Measurements from ENCODE around the gene CTTNBP2. TPM values are rescaled to one million over a fixed set of nuclear protein-coding genes. Genes with fewer than 3 reads are reported as not detected.

The CTTNBP2 gene
- total RNA-seq, 1 donor from 2014 or later = 1.8 TPM

- peak; percentile 44 for TF ChIP-seq CTCF (conservative IDR thresholded peaks at IDR 0.05; ENCODE audit: low read depth, low read length)
- no peak for DNase-seq (ENCODE audit: low read depth)
- H3K4me3 ChIP-seq (ENCODE audit: low read depth, low read length) = no peak overlapping the region
These were observed 91.5 kb downstream of the CTTNBP2 start for GRCh38 chr7:117781707-117782106.

GRCh38 chr7:117780832-117781231 is 92.4 kb downstream of the CTTNBP2 start:
- DNase-seq (ENCODE audit: low read depth) = no peak
- no peak overlapping the region for H3K4me3 ChIP-seq (ENCODE audit: low read depth, low read length)
- no peak for TF ChIP-seq CTCF (conservative IDR thresholded peaks at IDR 0.05; ENCODE audit: low read depth, low read length)

GRCh38 chr7:117777335-117778142 is 95.7 kb downstream of the CTTNBP2 start:
- H3K4me3 ChIP-seq (ENCODE audit: low read depth, low read length) = no peak overlapping the region
- peak; percentile 93 for DNase-seq (ENCODE audit: low read depth)
- no peak for TF ChIP-seq CTCF (conservative IDR thresholded peaks at IDR 0.05; ENCODE audit: low read depth, low read length)

- no peak for DNase-seq (ENCODE audit: low read depth)
- TF ChIP-seq CTCF (conservative IDR thresholded peaks at IDR 0.05; ENCODE audit: low read depth, low read length) = no peak
- no peak overlapping the region for H3K4me3 ChIP-seq (ENCODE audit: low read depth, low read length)
These were observed 97.0 kb downstream of the CTTNBP2 start for GRCh38 chr7:117776224-117776623.

- no peak for TF ChIP-seq CTCF (conservative IDR thresholded peaks at IDR 0.05; ENCODE audit: low read depth, low read length)
- no peak for DNase-seq (ENCODE audit: low read depth)
- H3K4me3 ChIP-seq (ENCODE audit: low read depth, low read length) = no peak overlapping the region
These were observed 97.4 kb downstream of the CTTNBP2 start for GRCh38 chr7:117775801-117776200.

- H3K4me3 ChIP-seq (ENCODE audit: low read depth, low read length) = no peak overlapping the region
- no peak for TF ChIP-seq CTCF (conservative IDR thresholded peaks at IDR 0.05; ENCODE audit: low read depth, low read length)
- no peak for DNase-seq (ENCODE audit: low read depth)
These were observed 98.3 kb downstream of the CTTNBP2 start for GRCh38 chr7:117774943-117775342.

GRCh38 chr7:117772421-117772820 is 100.8 kb downstream of the CTTNBP2 start:
- TF ChIP-seq CTCF (conservative IDR thresholded peaks at IDR 0.05; ENCODE audit: low read depth, low read length) = no peak
- no peak overlapping the region for H3K4me3 ChIP-seq (ENCODE audit: low read depth, low read length)
- DNase-seq (ENCODE audit: low read depth) = peak; percentile 65
